Stromal cell of bone marrow (primary cell): Measurements from ENCODE around the gene KLHL22.

ENCODE experiments used
- DNase-seq: peaks from one replicate; pipeline ENCODE4 v3.0.0-alpha.2; 2012; ENCODE audit warnings: low read depth

The KLHL22 gene

DNA sequence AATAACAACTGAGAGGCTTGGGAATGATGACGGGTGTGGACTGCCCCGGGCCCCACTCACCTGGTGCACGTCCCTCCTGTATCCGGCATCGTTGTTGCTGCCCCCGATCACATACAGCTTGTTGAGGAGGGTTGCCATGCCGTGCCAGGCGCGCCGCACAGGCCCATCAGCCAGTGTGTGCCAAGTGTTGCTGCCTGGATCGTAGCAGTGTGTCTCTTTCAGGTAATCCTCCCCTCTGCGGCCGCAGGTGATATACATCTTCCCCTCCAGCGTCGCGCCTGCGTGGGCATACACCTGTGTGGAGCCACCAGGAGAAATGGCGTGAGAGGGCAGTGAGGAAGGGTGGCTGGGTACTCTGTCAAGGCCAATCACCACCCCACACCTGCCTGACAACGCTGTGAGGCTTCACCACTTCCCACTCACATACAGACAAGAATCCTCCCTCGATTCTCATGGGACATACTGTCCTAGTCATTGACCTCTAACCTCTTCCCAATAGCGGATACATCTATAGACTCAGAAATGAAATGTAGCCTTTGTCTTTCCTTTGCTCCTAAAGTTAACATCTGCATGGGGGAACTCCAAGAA, 49.1 kb downstream of the KLHL22 start:
- no peak for DNase-seq

DNA sequence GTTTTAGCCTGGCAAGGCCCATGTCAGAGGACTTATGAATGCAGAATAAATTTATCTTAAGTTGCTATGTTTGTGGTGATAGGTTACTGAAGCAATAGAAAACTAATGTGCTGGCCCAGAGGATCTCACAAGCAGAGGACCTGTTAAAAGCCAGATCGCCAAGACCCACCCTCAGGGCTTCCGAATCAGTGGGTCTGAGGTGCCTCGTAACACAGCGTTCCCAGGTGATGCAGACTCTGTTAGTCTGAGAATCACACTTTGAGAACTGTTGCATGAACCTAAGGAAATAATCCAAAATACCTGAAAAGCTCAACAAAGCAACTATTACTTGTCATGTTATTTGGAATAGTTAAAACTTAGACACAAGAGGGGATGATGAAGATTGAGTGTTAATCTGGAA, 51.3 kb downstream of the KLHL22 start:
- no peak for DNase-seq

DNA sequence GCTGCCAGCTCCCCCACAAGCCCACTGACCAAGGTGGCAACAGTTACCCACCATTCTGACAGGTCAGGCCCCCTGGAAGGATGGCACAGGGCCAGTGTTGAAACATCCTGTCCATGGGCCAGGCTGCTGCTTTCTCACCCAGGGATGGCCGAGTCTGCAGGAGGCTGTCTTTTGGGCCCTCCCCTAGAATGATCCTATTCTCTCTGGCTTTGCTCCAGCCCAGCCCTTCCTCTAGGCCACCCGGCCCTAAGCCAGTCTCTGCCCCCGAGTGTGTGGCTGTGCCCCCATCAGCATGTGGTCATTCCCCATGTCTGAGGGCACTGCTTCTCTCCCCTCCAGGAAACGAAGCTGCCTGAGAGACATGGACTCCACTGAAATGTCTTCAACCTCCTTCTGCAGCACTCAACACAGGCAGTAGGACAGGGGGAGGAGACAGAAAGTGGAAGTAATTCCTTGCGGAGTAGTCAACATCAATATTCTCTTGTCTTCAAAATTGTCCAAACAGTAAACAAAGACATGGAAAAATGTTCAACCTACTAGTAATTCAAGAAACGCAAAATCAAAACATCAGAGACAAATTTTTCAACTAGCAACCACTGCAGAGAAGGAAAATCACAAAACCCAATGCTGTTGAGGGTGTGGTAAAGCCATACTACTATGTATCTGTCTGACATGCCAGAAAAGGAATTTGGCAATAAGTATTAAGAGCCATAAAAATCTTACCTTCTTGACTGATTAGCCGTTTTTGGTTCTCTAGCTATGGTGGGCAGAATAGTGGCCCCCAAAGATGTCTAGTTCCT, 52.9 kb downstream of the KLHL22 start:
- no peak for DNase-seq

DNA sequence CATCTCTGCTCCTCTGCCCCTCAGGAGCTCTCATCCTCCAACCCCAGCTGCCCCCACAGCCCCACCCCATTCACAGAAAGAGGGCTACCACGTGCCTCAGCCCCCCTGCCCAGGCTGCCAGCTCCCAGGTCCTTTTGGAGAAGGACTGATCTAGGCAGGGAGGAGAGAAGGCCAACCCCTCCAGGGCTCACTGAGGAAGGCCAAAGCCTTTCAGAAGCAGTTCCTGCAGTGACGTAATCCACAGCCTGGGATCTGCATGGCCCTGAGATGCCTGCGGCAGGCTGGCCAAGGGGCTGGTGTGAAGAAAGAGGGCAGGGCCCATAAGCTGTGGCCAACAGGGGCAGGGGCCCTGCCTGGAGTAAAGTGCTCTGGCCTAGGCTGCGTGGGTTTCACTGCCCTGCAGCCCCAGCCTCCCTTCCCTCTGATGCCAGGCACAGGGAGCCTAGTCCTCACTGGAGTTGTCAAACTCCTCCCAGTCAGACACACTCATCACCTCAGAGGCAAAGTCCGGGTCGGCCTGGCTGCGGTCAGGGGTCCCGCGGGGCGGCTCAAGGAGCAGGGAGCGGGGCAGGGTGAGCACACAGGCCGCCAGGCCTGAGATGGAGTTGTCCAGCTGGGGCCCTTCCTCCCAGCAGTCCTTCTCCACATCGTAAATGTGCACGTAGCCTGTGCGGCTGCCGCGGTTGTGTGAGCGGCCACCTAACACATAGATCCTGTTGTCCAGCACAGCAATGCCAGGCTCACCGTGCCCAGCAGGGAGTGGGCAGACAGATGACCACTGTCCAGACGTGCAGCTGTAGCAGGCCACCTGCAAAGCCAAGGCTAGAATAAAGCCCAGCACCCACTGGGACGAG, 53.7 kb downstream of the KLHL22 start:
- no peak for DNase-seq

DNA sequence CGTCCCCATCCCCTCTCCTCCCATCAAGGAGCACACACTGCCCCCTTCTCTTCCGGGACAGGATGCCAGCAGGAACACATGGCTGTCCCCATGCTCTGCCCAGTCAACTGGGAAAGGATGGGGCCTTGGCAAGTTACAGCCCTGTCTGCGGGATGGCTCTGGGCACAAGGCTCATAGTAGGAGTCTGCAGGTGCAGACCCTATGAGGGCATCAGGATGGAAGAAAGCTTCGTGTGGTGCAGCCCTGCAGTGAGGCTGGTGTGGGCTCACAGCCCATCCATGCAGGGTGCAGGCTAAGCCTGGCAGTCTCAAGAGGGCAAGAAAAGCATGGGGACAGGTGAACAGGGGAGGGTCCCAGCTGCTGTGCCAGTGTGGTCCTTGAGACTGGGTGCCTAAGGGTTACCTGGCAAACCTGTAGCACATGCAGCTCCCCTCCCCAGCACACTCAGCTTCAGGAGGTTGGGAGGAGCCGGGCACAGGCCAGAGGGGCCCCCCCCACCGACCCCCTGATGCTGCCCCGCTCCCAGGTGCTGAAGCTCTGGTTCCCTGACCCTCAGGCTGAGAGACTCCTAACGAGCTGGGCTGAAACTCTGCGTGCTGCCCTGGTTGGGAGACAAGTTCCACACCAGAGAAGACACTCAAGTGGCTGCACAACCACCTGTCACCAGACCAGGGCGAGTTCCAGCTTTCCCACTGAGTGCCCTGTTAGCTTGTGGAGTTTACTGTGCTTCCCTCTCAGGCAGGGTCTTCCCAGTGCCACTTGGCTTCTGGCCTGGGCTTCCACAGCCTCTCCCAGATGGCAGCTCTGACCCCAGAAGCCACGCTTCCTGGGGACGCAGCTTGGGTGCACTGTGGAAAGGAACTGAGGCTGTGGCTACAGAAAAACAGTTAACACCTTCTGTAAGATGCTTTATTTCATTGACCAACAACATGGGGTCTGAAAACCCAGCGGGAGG, 54.7 kb downstream of the KLHL22 start:
- no peak for DNase-seq

DNA sequence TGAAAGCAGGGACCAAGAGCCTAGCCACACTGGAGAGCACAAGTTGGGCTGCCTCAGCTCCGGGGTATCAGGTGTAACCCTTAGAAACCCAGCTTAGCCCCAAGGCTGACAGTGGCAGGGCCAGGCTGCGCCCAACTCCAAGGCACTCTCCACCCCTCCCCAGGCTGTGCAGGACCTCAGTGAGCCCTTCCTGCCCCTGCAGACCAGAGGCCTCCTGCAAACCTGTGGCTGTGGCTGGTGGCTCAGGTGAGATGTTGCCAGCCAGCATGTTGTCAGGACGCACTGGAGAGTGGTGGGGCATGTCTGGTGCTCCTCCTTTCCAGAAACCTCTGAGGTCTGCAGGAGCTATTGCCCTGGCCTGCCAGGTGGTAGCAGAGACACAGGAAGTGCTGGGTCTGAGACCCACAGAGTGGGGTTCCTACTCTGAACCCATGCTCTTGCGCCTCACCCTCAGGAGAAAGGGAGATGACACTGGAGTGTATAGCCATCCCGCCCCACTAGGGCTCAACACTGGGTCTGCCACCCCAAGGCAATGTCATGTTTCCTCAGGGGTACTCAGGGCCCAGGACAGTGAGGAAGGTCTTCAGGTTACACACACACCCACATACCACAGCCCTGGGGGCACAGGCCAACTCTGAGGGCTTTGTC, 55.5 kb downstream of the KLHL22 start:
- no peak for DNase-seq

DNA sequence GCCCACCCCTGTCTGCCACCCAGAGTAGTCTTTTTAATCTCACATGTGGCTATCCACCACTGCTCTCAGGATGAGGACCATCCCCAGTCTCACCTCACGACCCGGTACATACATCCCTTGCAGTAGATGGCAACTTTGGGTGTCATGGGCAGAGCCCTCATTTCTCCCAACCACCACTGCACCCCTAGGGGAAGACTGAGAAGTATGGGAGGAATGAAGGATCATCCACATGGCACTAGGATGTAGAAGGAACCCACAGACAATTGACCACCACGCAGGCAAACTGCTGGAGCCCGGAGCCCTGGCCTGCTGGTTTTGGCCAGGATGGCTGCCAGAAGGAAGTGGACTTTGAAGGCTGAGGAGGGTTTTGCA, 56.1 kb downstream of the KLHL22 start:
- no peak for DNase-seq

DNA sequence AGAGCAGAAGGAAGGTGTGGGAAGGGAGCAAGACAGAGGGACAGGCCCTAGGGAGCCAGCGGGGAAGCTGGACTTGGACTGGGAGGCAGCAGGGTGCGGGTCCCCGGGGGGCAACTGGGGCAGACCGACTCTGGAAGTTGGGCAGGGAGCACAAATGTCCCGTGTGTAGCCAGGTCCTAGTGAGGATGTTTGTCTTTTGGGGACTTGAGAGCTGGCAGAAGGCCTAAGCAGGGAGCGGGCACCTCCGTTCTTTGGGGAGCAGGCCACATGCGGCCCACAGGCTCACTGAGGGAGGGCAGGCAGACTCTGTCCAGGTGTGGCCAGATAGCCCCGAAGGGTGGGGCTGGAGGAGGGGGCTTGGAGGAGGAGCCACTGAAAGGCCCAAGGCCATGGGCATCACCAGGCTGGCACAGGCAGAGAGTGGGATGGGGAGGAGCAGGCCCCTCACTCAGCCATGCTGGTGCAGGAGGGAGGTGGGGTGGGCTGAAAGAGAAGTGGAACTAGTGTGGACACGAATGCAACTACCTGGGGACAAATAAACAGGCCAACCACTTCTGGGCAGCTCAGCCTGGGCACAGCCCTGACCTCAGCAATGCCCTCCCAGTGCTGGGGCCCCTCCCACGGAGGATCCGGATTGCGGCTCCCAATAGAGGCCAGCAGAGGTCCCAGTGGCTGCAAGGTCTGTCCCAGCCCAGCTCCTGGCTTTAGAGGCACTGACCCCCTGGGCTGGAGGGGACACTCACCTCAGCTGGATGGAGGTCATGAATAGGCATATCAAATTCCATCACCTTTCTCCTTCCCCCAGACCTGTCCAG, 56.7 kb downstream of the KLHL22 start:
- no peak for DNase-seq

DNA sequence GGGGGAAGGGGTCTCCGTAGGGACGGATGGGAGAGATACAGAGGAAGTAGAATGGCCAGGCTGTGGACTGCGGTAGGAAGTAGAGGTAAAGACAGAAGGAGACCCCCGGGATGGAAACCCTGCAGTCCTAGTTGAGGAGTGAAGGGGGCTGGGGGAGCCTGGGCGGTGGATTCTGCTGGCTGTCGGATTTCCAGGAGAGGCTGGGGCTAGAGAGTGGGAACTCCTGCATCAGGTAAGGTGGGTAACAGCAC, 57.2 kb downstream of the KLHL22 start:
- no peak for DNase-seq

DNA sequence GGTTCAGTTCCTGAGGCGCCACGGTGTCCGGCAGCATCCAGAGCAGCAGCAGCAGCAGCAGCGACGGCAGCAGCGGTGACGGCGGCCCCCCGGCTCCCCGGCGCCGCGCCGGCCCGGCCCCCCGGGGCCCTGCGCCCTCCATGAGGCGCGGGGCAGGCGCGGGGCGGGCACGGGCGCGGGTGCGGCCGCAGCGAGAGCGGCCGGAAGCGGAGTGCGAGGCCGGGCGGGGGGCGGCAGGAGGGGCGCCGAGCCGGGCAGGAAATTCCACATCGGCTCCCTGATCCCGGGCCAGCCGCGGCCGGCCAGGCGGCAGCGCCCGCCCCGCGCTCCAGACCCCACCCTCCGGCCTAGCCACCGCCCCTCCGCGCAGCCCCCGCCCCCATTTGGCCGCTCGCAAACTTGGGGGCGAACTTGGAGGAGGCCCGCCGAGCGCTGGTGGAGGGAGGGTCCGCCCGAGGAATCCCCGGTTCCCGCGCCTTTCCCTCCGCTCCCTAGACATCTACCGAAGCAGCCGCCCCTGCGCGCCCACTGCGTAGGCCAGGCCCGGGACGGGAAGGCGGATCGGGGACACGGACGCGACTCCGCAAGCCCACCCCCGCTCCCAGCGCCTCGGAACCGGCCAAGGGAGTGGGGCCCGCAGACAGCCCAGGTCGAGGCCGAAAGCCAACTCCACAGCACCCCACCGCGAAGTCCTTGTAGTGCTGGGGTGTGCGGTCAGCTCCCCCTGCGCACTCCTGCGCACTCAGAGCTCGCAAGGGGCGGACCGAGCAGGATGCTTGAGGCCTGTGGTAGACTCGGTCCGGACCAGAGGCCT, 57.8 kb downstream of the KLHL22 start, which contains the start of gene SCARF2:
Gene SCARF2 (minus strand): TSS at position 213 of the 814 bp plus-strand sequence. CDS start 71 bp downstream, at position 142.
- DNase-seq: no peak

DNA sequence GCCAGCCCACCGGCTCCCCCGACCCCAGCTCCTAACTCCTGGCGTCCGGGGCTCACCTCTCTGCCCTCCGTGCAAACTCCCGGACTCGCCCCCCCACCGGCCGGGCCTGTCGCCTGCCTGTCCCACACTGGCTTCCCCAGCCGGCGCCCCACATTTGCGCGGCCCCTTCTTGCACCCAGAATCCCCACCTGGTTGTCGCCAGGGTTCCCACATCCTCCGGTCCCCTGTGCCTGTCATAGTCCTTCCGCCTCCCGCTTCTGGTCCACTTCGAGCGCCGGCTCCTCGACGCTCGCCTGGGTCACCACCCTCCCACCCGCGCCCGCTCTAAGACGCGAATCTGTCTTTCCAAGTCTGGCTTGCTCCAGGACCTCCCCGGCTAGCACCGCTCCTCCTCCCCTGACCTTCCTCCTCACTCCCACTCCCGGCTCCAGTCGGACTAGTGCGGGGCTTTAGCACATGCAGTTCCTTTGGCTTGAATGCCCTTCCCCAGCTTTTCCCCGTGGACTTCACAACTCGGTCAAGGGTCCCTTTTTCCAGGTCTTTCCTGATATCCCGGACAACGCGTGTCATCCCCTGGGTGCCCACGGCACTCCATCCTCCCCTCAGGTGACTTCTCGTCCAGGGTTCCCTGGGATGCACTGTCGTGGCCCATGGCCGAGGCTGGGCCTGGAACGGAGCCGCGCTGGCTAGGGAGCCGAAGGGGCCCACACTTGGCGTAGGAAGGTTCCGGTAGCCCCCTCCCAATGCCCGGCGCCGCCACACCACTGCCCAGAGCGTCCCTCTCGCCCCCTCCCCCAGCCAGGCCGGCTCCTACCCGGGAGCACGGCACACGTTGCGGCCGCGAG, 58.6 kb downstream of the KLHL22 start:
- DNase-seq: no peak

DNA sequence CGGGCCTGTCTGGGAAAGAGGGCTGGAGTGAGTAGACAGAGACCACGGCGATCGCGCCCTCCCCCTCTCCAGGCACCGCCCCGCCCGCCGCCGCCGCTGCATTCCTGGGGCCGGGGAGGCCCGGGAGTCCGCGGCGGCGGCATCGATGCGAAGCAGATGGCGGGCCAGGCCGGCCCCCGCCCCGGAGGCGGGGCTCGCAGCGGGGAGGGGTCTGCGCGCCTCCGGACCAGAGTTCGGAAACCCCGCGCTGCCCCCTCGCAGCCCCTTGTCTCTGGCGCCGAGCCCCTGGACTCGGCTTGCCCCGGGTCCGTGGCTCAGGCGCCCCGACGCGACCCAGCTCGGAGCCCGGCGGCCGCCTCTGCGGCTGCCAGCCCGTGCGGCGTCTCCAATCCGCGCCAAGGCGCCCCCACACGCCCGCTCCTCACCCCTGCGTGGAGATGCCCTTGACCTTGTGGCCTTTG, 59.3 kb downstream of the KLHL22 start:
- DNase-seq: no peak

DNA sequence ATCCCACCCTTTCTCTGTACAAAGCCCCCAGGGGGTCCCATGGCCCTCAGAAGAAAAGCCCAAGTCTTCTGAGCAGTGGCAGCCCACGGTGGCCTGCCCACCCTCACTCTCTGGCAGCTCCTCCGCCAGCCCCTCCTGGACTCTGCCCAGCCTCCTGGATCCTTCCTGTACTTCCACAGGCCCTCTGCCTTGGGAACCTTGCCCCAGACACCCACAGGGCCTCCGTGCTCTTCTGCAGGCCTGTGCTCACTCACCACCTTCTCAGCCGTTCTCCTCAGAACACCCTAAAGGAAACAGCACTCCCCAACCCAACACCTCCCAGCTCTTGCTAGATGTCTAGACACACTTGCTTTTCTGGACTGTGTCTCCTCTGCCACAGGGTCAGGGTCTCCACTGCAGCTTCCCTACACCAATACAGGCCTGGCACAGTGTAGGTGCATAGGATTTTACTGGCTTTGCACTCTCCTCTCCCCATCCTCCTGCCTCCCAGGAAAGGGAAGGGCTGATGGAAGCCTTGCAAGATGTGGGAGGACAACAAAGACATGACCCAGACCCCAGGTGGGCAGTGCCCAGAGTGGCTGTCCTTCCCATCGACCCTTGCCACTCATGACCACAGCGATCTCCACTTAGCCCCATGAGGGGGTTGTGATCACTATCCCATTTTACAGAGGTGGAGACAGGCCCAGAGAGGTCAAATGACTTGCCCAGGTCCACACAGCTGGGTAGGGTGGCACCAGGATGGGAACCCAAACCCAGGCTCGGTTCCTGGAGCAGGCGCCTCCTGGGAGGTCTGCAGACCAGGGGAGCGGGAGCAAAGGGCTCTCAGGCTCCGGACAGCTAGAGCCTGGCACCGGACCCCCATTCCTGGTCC, 59.9 kb downstream of the KLHL22 start:
- DNase-seq: no peak

DNA sequence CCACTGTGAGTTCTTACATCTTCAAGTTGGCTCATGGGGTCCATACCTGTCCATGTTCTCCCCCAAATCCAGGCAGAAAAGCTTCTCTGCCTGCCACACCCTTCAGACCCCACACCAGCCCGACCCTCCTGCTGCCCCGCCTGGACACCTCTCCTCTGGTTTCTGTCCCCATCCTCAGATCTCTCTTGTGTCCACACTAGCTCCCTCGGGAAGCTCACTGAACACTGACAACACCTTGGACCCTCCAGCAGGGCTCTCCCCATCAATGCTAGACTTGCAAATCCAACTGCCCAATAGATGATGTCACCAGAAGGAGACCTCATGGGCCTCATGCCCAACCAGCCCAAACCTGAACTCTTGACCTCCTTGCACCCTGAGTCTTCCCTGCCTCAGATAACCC, 60.8 kb downstream of the KLHL22 start:
- no peak for DNase-seq

DNA sequence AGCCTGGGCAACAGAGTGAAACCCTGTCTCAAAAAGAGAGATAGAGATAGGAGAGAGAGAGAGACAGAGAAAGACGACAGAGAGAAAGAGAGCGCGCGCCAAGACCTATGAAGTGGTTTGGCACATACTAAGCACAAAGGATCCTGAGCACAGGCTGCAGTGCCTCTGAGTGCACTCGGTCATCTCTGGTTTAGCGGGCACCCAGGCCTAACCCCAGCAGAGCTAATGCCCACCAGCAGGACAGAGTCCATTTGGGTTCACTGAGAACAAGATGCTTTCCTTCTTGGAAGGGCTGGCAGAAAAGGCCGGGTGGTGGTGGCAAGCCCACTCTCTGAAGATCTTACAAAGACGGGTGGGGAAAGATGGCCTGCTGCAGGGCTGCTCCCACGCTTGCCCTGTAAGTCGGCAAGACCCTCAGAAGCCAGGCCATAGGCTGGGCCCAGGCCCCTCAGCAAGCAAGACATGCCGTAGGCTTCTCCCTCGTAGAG, 61.3 kb downstream of the KLHL22 start:
- no peak for DNase-seq

DNA sequence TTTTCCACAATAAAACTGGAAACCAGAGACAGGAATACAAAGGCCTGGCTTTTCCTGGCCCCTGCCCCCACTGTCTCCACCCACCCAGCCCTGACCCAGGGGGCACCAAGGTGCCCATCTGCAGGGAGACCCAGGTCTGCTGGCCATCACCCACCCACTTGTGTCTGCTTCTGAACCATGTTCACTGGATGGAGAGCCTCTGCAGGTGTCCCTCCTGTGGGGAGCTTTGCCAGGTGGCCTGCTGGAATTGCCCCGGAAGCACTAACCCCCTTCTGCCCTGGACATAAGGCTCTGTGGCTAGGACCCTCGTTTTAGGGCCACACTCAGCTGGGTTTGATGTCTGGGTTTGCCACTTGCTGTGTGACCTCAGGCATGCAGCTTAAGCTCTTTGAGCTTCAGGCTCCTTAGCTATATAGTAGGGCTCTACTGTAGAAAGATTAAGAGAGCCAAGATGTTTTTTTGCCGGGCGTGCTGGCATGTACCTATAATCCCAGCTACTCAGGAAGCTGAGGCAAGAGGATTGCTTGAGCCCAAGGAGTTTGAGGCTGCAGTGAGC, 61.8 kb downstream of the KLHL22 start:
- DNase-seq: no peak

DNA sequence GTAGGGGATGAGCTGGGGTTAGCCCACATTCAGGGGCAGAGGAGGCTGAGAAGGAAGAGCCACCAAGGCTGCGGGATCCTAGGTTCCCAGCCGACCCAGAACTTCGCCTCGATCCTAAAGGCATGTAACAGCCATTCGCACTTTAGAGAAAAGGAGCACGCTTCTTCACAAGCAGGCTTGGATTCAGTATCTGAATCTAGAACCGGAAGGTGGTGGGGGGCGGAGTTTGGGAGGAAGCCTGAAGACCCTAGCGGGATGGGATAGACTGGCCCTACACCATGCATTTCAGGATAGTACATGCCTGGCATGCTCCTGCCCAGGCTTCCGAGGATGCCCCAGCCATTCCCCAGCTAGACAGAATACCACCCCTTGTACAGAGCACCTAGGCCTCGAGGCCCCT, 62.4 kb downstream of the KLHL22 start:
- DNase-seq: no peak
